HepG2 (cell line): Measurements from ENCODE around the gene TUBGCP4. TPM values are rescaled to one million over a fixed set of nuclear protein-coding genes. Genes with fewer than 3 reads are reported as not detected.

ENCODE experiments used
- AKAP8 ChIP-seq: sonication (generic); formaldehyde crosslinking; IDR thresholded peaks from 2 replicates; pipeline ENCODE4 v1.5.1; 2020; ENCODE audit warnings: mild to moderate bottlenecking, missing genetic modification reagents
- ARID2 ChIP-seq: sonication (generic); formaldehyde crosslinking; IDR thresholded peaks from 2 replicates; pipeline ENCODE4 v1.8.1; 2022; ENCODE audit warnings: mild to moderate bottlenecking, missing genetic modification reagents, borderline replicate concordance
- CBX2 ChIP-seq, 2 experiments: fragments of 200-600 bp in 1 of 2; sonication (generic); formaldehyde crosslinking in 1 of 2; IDR thresholded peaks; 2 replicates each; pipeline versions ENCODE4 v1.7.0 to v1.8.1; 2018 to 2022; ENCODE audit warnings: low read depth in 2 of 2, low read length in 1 of 2, mild to moderate bottlenecking in 1 of 2, missing genetic modification reagents in 1 of 2
- CC2D1A ChIP-seq: sonication (generic); formaldehyde crosslinking; IDR thresholded peaks from 2 replicates; pipeline ENCODE4 v1.8.1; 2023; ENCODE audit warnings: mild to moderate bottlenecking, missing genetic modification reagents
- DBP ChIP-seq: sonication (generic); formaldehyde crosslinking; IDR thresholded peaks from 2 replicates; pipeline ENCODE4 v1.4.0; 2020; ENCODE audit warnings: missing genetic modification reagents; ENCODE audit errors: not compliant biosample characterization
- E2F1 ChIP-seq: sonication (generic); formaldehyde crosslinking; IDR thresholded peaks from 2 replicates; pipeline ENCODE4 v1.5.0; 2020; ENCODE audit warnings: missing genetic modification reagents
- ELF4 ChIP-seq: sonication (generic); formaldehyde crosslinking; IDR thresholded peaks from 2 replicates; pipeline ENCODE4 v1.5.0; 2020; ENCODE audit warnings: missing genetic modification reagents, mild to moderate bottlenecking, moderate library complexity, borderline replicate concordance
- HMGXB3 ChIP-seq: sonication (generic); formaldehyde crosslinking; IDR thresholded peaks from 2 replicates; pipeline ENCODE4 v1.4.0; 2020; ENCODE audit warnings: missing genetic modification reagents, borderline replicate concordance
- KLF9 ChIP-seq: IDR thresholded peaks from 2 replicates; pipeline ENCODE4 v1.6.1; 2016; ENCODE audit warnings: low read depth
- MLX ChIP-seq: IDR thresholded peaks from 2 replicates; pipeline ENCODE4 v1.6.1; 2016
- NCOA2 ChIP-seq: sonication (generic); formaldehyde crosslinking; IDR thresholded peaks from 2 replicates; pipeline ENCODE4 v1.8.0; 2022; ENCODE audit warnings: inconsistent platforms
- NFIB ChIP-seq: sonication (generic); formaldehyde crosslinking; IDR thresholded peaks from 2 replicates; pipeline ENCODE4 v1.9.0; 2021; ENCODE audit warnings: missing genetic modification reagents, mild to moderate bottlenecking, borderline replicate concordance
- THAP11 ChIP-seq: IDR thresholded peaks from 2 replicates; pipeline ENCODE4 v1.6.1; 2016; ENCODE audit warnings: missing biosample characterization, missing genetic modification reagents
- ZMAT5 ChIP-seq: sonication (generic); formaldehyde crosslinking; IDR thresholded peaks from 2 replicates; pipeline ENCODE4 v1.5.0; 2020; ENCODE audit warnings: mild to moderate bottlenecking, low read depth, missing genetic modification reagents, borderline replicate concordance
- ZNF446 ChIP-seq: sonication (generic); formaldehyde crosslinking; IDR thresholded peaks from 2 replicates; pipeline ENCODE4 v1.5.0; 2020; ENCODE audit warnings: mild to moderate bottlenecking, missing genetic modification reagents
- ZNF720 ChIP-seq: sonication (generic); formaldehyde crosslinking; IDR thresholded peaks from 2 replicates; pipeline ENCODE4 v1.4.0; 2020; ENCODE audit warnings: missing genetic modification reagents
- ZNF75D ChIP-seq: sonication (generic); formaldehyde crosslinking; IDR thresholded peaks from 2 replicates; pipeline ENCODE4 v1.8.1; 2023; ENCODE audit warnings: missing genetic modification reagents, mild to moderate bottlenecking, borderline replicate concordance
- ZNF770 ChIP-seq: sonication (generic); formaldehyde crosslinking; IDR thresholded peaks from 2 replicates; pipeline ENCODE4 v1.5.0; 2020; ENCODE audit warnings: mild to moderate bottlenecking, missing genetic modification reagents
- polyA plus RNA-seq, 8 experiments: library from polyadenylated mRNA; depleted of rRNA in 3 of 8; stranded (reverse) in 7 of 8; unstranded in 1 of 8; fragments of >200 nt; fragmentation: Illumina TruSeq in 4 of 8; extraction: Trizol in 4 of 8; gene quantifications; 2 replicates each; pipeline versions ENCODE4 v1.2.1 to v1.2.3, GENCODE V29; 2011 to 2016; ENCODE audit warnings: low read depth in 4 of 8, missing spikeins in 1 of 8, mixed read lengths in 1 of 8; ENCODE audit not compliant: insufficient read depth in 1 of 8
- total RNA-seq, 5 experiments: library from RNA; depleted of rRNA; stranded (reverse); fragments of >200 nt; fragmentation: Illumina TruSeq; extraction: Trizol; gene quantifications; 2 replicates each; pipeline ENCODE4 v1.2.3, GENCODE V29; 2016; ENCODE audit warnings: low read depth in 1 of 5

The TUBGCP4 gene
- total and polyA plus RNA-seq, 2 of the 13 experiments (the other 11 are each of a cell fraction or from before 2014, with no cell fraction given) = 15.0 to 20.5 TPM

GRCh38 chr15:43329960-43330779, 40.7 kb upstream of the TUBGCP4 start, which contains the start of gene LCMT2 (continued):
- TF ChIP-seq E2F1 (peak; percentile 84; the same call in 1 of the 2 replicates), THAP11 (CRISPR knock-in tag) (peak; percentile 87), AKAP8 (CRISPR knock-in tag) (no peak), KLF9 (CRISPR knock-in tag) (no peak), ZNF75D (CRISPR knock-in tag) (no peak), ZNF770 (CRISPR knock-in tag) (no peak), MLX (CRISPR knock-in tag) (no peak), ZNF446 (CRISPR knock-in tag) (no peak), ZNF720 (CRISPR knock-in tag) (0 out of 2 replicates have a peak, but pooled peaks have one; percentile 44), CC2D1A (0 out of 2 replicates have a peak, but pooled peaks have one; percentile 19), ELF4 (CRISPR knock-in tag) (peak; percentile 89), CBX2 (IDR thresholded peaks at IDR 0.05; ENCODE audit: low read depth, low read length) (no peak), CBX2 (CRISPR knock-in tag; IDR thresholded peaks at IDR 0.05; ENCODE audit: low read depth) (peak; percentile 40; the same call in 1 of the 2 replicates), ARID2 (CRISPR knock-in tag) (no peak), DBP (CRISPR knock-in tag) (no peak), ZMAT5 (CRISPR knock-in tag) (no peak), NCOA2 (CRISPR knock-in tag) (peak; percentile 8; the same call in 1 of the 2 replicates), HMGXB3 (CRISPR knock-in tag) (0 out of 2 replicates have a peak, but pooled peaks have one; percentile 19), NFIB (CRISPR knock-in tag) (no peak)
